ENCODE measurements around the gene MYH10. TPM values are rescaled to one million over a fixed set of nuclear protein-coding genes. Genes with fewer than 3 reads are reported as not detected.

The MYH10 gene
- total RNA-seq, 1 experiment from 2014 or later: 251 TPM

DNA sequence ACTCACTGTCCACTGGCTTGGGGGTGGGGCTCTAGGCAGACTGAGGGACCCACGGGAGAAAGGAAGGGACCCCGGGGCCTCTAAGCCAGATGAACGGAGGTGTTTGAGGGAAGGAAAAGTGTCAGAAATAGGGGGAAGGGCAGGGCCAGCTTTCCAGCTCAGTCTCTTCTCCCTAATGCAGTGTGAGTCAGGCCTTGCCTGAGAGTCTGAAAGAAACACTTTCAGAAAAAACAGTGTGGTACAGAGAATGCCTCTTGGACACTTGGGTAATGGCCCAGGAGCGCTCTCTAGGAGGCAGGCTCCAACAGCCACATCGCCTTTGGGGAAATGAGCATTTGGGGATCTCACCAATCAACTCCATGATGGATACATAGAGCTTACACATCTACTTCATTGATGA is 148.0 kb downstream of the MYH10 start:
- Mint-ChIP-seq H3K36me3 (ENCODE audit: insufficient read depth in 1 of 3, low read depth in 3 of 3) (peaks cover 65 to 98% (median 96%) of the 10 kb centered on the region in 3 experiments), H3K4me1 (no peaks in the 10 kb centered on the region), H3K27me3 (ENCODE audit: low read depth) (no peaks in the 10 kb centered on the region), H3K4me3 (no peak overlapping the region; a peak in 1 of 5 replicates), H3K27ac (peak overlapping the region in 2 of 3 experiments; percentile 70 to 94; a peak in 4 of 7 replicates), H3K9me3 (0 out of 5 replicates have a peak, but pooled peaks cover 0 to 2% of the 10 kb centered on the region in 2 experiments)
- Histone ChIP-seq H3K79me1 (ENCODE audit: insufficient read depth, low read depth, low read length, poor library complexity, severe bottlenecking) (no peaks in the 10 kb centered on the region), H2BK120ac (ENCODE audit: low read depth, low read length, poor library complexity, severe bottlenecking) (no peak overlapping the region), H2AFZ (ENCODE audit: low read length) (no peak overlapping the region), H4K8ac (replicated peaks; ENCODE audit: insufficient read length, low read depth, low read length) (no peak overlapping the region), H2BK12ac (ENCODE audit: insufficient read length, low read depth, low read length) (no peak overlapping the region), H4K91ac (ENCODE audit: insufficient read length, low read depth, low read length) (no peak overlapping the region), H3K23ac (ENCODE audit: insufficient read length, low read depth, low read length) (no peak overlapping the region), H2BK5ac (ENCODE audit: insufficient read length, low read length) (no peak overlapping the region), H3K18ac (ENCODE audit: insufficient read length, low read depth, low read length) (no peak overlapping the region), H4K20me1 (ENCODE audit: control insufficient read depth, insufficient read depth, insufficient read length) (no peaks in the 10 kb centered on the region), H3K9me3 (ENCODE audit: control insufficient read depth, low read depth, low read length) (no peaks in the 10 kb centered on the region), H3K9ac (ENCODE audit: extremely low read depth, insufficient read length, low read length) (no peak overlapping the region), H3K56ac (ENCODE audit: insufficient read length, low read depth, low read length) (no peak overlapping the region), H3K4ac (ENCODE audit: low read depth, low read length) (no peak overlapping the region), H2BK20ac (ENCODE audit: low read depth, low read length, poor library complexity, severe bottlenecking) (no peak overlapping the region), H3K23me2 (ENCODE audit: insufficient read length, low read depth, low read length, poor library complexity, severe bottlenecking) (no peaks in the 10 kb centered on the region), H4K5ac (ENCODE audit: insufficient read length, low read depth, low read length) (no peak overlapping the region), H3K27me3 (ENCODE audit: insufficient read depth, low read length) (no peaks in the 10 kb centered on the region), H3T11ph (ENCODE audit: low read length) (no peak overlapping the region), H2AK5ac (ENCODE audit: insufficient read length, low read length) (no peak overlapping the region), H3K4me1 (ENCODE audit: insufficient read depth, low read length) (no peaks in the 10 kb centered on the region), H3K4me2 (ENCODE audit: insufficient read depth, insufficient read length, low read length) (no peak overlapping the region), H3K27ac (ENCODE audit: insufficient read length, low read depth, low read length) (no peak overlapping the region), H2BK15ac (ENCODE audit: low read depth, low read length) (no peak overlapping the region), H3K79me2 (ENCODE audit: insufficient read depth, low read length) (no peaks in the 10 kb centered on the region), H3K14ac (ENCODE audit: insufficient read depth, low read length) (no peak overlapping the region)
- DNase-seq: no peak
- WGBS (ENCODE audit: extremely low coverage, insufficient read length, low lambda C conversion rate): no CpG with 5 or more reads among the region's 5 CpGs
- no peak for TF ChIP-seq CTCF (conservative IDR thresholded peaks at IDR 0.05)
